Vagina (tissue), 2 donors: ENCODE results near the gene MRPL41.
"Not testable (repeated sequence)": the region's sequence is repeated elsewhere in the genome, so short reads cannot be mapped to it uniquely, and the experiment has no call there.

ENCODE experiments used
- CTCF ChIP-seq, 3 experiments: fragments of 450-650 bp in 2 of 3; fragments of 200-600 bp in 1 of 3; sonication (generic) in 1 of 3; IDR thresholded peaks; one replicate each; pipeline ENCODE4 v1.5.1; 2017 to 2019; ENCODE audit warnings: antibody characterized with exemption in 3 of 3, mild to moderate bottlenecking in 2 of 3, moderate library complexity in 2 of 3
- POLR2A ChIP-seq, 2 donors: fragments of 450-650 bp; IDR thresholded peaks; one replicate each; pipeline ENCODE4 v1.6.1; 2017; ENCODE audit warnings: antibody characterized with exemption in 2 of 2, mild to moderate bottlenecking in 2 of 2, moderate library complexity in 2 of 2
- POLR2AphosphoS5 ChIP-seq, 2 donors: sonication (generic); formaldehyde crosslinking; IDR thresholded peaks; one replicate each; pipeline ENCODE4 v1.9.0; 2017; ENCODE audit warnings: antibody characterized with exemption in 2 of 2, mild to moderate bottlenecking in 2 of 2, low read depth in 1 of 2; ENCODE audit not compliant: insufficient read depth in 1 of 2

- not testable (repeated sequence) for TF ChIP-seq CTCF (IDR thresholded peaks at IDR 0.05); POLR2A (IDR thresholded peaks at IDR 0.05); POLR2AphosphoS5 (IDR thresholded peaks at IDR 0.05; ENCODE audit: insufficient read depth in 1 of 2, low read depth in 1 of 2)
These were observed 15.0 kb upstream of the MRPL41 start for GRCh38 chr9:137536594-137537131.
